ENCODE data around the gene PRB2.

GRCh38 chr12:11347810-11348209, 47.6 kb downstream of the PRB2 start:
- TF ChIP-seq REST (IDR thresholded peaks at IDR 0.05; ENCODE audit: low read depth) (no peak), RAD21 (IDR thresholded peaks at IDR 0.05; ENCODE audit: low read depth) (no peak), CREB1 (IDR thresholded peaks at IDR 0.05; ENCODE audit: low read depth) (no peak), EP300 (IDR thresholded peaks at IDR 0.05; ENCODE audit: borderline replicate concordance) (no peak), TAF1 (IDR thresholded peaks at IDR 0.05; ENCODE audit: low read depth) (no peak), NFIC (IDR thresholded peaks at IDR 0.05) (no peak), ZBTB7A (IDR thresholded peaks at IDR 0.05; ENCODE audit: low read depth) (no peak), CEBPB (IDR thresholded peaks at IDR 0.05) (no peak), TCF12 (IDR thresholded peaks at IDR 0.05; ENCODE audit: low read depth) (no peak), MAX (IDR thresholded peaks at IDR 0.05) (no peak), EGR1 (IDR thresholded peaks at IDR 0.05) (no peak), TEAD4 (IDR thresholded peaks at IDR 0.05) (no peak)

Measured in Ishikawa (cell line).